ENCODE data around the gene ACADS.

ACADS gene

DNA sequence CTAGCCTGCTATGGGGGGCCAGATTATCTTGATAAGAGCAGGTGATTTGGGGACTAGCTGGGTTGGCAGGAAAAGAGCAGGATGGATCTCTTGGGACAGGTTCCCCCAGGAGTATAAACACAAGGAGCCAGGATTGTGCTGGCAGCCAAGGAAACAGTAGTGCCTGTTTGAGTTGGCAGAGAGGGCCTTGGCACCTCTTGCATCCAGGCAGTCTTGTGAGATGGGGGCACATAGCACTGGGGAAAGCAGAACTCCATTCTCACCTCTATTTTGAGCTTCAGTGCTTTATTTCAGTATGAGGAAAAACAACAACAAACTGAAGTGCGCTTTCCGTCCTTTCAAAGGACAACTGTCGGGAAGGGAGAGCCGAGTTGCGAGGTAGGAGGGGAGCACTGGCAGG, 24.7 kb upstream of the ACADS start:
- DNase-seq (ENCODE audit: low read depth in 2 of 2), result no peak

DNA sequence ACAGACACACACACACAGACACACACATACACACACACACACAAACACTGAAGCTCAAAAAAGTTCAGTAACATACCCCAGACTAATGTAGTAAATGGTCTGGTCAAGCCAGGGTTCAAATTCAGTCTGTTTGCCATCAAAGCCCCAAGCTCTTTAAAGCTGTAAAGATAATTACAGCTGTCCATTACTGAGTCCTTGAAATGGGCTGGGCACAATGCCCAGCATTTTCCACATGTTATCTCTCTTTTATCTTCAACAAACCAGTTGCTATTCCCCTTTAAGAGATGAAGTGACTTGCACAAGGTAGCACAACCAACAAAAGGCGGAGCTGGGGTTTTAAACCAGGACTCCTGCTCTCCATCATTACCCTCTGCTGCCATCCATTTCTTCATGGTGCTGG, 23.0 kb upstream of the ACADS start:
- DNase-seq (ENCODE audit: low read depth in 2 of 2), result no peak

DNA sequence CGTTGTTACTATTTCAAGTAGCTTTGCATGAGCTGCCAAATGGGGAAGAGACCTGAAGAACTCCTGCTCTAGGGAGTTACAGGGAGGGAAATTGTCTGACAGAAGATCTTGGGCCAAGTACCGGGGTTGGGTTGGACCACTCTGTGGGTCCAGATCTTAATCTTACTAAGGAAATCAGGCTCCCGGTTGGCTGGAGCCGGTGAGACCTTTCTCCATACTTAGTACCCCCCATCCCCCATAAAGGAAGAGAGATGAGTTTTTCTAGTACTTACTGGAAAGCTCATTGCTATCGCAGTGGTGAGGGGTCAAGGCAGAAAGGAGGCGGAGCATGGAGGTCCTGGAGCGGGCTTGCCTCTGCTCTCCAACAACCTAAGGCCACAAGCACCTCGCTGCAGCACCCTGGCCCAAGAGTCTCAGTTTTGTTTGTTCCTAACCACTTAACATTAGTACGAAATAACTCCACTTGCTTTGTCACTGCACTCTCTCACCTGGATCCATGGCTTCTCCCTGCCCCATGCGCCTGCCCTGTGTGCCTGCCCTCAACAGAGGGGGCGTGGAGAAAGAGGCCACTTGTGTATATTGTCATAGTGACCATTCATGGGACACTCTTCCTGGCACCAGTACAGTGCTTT, 22.2 kb upstream of the ACADS start:
- DNase-seq (ENCODE audit: low read depth in 2 of 2), result no peak

DNA sequence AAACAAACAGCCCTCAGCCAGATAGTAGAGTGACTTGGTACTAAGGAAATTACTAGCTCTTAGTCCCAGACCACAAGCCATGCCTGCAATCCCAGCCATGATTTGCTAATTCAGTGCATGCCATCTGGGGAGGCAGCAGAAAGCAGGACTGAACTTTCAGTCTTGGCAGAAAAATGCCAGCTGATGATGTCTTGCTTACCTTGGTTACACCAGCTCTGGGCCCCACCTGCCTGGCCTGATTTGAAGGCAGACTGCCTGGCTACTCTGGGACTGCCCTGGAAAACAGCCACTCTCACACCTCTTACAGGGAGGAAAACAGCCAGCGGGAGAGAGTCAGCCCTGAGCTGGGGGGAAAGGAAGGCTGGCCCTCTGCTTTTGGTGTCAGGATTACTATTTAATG, 20.0 kb upstream of the ACADS start:
- DNase-seq (ENCODE audit: low read depth in 2 of 2), result no peak

DNA sequence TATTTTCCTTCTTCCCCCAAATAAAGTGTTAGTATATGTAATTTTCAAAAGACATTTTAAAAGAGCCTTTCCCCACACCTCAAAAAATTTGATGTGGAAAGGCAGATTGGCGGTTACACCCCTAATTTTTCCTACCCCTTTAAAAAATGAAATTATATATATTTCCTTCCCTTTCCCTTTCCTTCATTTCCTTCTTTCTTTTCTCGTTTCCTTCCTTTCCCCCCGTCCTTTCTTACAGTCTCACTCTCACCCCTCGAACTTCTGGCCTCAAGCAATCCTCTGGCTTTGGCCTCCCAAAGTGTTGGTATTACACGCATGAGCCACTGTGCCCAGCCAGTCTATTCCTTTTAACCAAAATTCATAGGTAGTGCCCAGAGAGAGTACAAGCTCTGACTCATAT, 19.6 kb upstream of the ACADS start:
- DNase-seq (ENCODE audit: low read depth in 2 of 2), result no peak

DNA sequence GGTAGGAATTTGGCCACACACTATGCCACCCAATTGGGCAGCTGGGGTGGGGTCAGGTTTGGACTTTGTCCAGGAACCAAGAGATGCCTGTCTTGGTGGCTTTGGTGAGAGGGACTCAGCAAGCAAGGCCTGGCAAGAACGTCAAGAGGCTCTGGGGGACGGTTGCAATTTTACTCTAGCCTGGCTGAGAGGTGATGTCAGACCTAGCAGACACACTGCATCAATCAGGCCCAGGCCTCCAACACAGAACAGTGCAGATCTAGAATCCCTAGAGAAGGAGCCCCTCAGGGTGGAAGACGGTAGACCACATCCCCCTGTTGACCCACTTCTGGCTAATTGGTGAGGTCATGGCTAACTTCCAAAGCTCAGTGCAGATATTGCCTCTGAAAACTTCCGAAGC, 17.0 kb upstream of the ACADS start:
- no peak for DNase-seq (ENCODE audit: low read depth in 2 of 2)

DNA sequence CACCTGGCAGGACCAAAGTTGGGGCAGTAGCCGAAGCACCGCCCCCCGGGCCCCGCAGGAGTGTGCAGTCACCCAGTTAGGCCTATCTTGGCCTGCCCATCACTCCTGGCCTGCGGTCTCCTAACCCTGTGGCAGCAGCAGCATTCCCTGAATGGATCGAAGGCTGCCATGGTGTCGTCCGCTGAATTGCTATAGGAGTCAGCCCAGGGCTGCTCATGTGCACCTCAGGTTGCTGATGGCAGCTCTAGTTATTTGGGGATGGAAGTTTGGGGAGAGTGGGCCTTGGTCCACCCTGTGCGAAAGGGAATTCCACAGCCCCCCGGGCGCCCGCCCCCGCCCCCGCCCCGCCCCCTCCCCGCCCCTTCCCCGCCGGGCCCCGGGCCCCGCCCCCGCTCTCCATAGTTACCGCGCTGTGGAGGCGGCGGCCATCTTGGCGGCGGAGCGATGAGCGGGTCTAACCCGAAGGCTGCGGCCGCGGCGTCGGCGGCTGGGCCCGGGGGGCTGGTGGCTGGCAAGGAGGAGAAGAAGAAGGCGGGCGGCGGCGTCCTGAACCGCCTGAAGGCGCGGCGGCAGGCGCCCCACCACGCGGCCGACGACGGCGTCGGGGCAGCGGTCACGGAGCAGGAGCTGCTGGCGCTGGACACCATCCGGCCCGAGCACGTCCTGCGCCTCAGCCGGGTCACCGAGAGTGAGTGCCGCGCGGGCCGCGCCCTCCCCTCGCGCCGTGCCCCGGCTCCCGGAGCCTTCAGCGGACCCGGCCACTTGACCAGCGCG, 15.4 kb upstream of the ACADS start, which contains the start of gene UNC119B:
Gene UNC119B (plus strand): TSS at position 428 of the 774 bp plus-strand sequence. CDS start 17 bp downstream, at position 445.
- DNase-seq (ENCODE audit: low read depth in 2 of 2), result peak; percentile 51 to 75

DNA sequence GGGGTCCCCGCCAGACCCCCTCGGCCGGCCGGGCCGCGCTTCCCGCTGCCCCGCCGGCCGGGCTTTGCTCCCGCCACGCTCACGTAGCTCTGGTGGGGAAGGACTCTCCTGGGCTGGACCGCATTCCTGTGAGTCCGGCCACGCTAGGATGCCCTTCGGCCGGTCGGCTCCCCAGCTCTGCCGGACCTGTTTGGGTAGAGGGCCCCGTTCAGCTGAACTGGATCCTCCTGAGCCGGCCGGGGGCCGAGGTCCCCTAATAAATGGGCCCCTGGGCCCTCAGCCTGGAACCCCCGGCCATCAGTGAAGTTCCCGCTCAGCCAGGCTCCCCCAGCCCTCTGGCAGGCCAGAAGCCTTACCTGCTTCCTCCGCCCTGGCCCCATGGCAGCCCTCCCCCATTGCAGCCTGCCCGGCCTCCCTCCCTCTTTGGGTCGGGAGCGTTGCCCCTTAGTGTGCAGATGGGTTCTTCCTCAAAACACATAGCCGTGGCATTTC, 14.8 kb upstream of the ACADS start:
- DNase-seq (ENCODE audit: low read depth in 2 of 2), result no peak

DNA sequence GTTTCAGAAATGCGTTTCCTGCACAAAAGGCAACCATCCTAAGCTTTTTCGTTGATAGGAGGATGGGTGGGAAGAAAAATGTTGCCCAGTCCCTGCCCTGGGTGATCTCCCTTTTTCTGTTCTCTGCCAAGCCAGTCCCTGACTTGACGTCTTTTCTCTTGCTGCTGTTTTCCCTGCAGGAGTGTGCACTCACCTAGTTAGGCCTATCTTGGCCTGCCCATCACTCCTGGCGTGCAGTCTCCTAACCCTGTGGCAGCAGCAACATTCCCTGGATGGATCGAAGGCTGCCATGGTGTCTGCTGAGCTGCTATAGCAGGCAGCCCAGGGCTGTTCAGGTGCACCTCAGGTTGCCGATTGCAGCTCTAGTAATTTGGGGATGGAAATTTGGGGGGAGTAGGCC, 14.2 kb upstream of the ACADS start:
- DNase-seq (ENCODE audit: low read depth in 2 of 2), result no peak

DNA sequence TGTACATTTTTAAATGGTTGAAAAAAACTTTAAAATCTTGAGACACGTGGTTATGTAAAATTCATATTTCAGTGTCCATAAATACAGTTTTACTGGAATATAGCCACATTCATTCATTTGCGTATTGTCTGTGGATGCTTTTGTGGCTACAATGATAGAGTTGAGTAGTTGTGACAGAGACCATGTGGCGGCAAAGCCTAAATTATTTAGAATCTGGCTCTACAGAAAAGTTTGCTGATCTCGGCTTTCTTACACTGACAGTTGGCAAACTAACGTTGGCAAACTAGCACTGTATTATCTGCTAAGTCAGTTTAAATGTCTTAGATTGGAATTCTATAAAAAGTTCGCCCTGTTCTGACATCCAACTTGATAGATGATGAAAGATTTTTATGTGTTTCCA, 13.0 kb upstream of the ACADS start:
- DNase-seq (ENCODE audit: low read depth in 2 of 2), result no peak

DNA sequence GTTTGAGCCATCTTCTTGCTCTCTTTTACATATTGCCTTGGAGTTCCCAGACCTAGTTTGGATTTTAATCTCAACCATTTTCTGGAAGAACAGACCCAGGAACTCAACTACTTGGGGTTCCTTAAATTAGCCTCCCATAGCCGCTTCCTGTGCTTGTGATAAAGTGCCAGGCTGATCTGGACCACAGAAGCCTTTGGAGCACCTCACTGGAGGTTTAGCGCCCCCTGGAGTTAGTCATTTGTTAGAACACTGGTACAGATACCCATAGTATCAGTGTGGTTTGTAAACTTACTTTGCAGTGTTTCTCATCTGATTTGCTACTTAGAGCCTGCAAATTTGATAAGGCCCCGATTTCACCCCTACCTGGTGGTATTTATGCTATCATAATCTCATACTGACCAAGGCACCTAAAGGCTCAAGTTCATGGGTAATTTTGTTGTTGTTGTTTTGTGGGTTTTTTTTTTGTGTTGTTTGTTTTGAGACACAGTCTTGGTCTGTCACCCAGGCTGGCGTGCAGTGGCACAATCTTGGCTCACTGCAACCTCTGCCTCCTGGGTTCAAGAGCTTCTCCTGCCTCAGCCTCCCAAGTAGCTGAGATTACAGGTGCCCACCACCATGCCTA, 11.7 kb upstream of the ACADS start:
- peak; percentile 38 to 60 for DNase-seq (ENCODE audit: low read depth in 2 of 2)

DNA sequence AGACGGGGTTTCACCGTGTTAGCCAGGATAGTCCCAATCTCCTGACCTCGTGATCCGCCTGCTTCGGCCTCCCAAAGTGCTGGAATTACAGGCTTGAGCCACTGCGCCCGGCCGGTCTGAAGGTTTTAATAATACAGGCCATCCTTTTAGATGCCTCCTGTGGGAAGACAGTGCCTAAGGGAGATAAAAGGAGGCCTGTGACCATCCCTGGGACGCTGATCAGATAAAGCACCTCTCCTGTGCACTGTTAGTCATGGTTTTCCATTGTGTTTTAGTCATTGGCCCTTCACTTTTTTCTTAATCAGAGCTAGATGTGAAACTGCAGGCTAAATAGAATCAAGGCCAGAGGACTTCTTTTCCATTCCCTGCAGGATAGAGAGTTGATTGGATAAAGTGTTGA, 7.6 kb upstream of the ACADS start:
- DNase-seq (ENCODE audit: low read depth in 2 of 2), result no peak

DNA sequence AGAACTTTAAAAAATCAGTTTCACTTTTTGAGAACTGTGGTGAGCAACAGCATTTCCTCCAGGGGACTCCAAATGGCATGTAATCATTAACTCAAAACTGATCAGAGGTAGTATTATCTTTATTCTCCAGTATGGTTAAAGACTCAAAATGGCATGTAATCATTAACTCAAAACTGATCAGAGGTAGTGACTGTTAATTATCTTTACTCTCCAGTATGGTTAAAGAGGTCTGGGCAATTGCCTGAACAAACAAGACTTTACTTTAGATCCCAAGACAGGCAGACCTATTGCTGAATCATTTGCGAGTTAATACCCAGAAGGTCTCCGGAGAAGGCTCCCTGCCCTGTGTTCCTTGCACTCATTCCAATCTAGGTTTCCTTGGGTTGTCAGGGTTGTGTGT, 6.6 kb upstream of the ACADS start:
- no peak for DNase-seq (ENCODE audit: low read depth in 2 of 2)

DNA sequence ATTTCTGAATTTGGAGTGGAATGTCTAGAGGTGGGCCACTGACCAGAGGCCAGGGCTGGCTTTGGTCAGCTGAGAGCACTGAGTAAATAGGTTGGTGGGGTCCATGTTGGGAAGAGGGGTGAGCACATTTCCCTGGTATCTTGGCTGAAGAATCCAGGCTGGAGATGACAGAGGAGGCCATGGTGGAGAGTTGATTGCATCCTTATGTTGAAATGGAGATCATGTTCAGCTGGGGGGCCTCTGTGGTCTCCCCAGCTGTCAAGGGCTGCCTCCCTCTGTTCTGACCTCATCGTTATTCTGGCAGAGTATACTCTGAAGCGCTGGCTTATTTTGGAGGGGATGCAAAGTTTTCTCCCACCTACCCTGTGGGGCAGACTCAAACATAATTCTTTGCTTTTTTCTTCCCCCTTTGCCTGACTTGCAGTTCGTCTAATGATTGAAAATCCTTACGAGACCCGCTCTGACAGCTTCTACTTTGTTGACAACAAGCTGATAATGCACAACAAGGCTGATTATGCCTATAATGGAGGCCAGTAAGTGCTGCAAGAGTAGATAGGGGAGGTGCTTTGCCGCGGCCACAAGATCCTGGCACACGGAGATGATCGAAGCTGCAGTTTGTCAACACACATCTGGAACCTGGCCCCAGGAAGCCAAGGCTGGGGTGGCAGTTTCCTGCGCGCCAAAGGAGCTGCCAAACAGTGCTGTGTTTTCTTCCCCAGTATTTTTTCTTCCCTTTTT, 6.0 kb upstream of the ACADS start:
- no peak for DNase-seq (ENCODE audit: low read depth in 2 of 2)

DNA sequence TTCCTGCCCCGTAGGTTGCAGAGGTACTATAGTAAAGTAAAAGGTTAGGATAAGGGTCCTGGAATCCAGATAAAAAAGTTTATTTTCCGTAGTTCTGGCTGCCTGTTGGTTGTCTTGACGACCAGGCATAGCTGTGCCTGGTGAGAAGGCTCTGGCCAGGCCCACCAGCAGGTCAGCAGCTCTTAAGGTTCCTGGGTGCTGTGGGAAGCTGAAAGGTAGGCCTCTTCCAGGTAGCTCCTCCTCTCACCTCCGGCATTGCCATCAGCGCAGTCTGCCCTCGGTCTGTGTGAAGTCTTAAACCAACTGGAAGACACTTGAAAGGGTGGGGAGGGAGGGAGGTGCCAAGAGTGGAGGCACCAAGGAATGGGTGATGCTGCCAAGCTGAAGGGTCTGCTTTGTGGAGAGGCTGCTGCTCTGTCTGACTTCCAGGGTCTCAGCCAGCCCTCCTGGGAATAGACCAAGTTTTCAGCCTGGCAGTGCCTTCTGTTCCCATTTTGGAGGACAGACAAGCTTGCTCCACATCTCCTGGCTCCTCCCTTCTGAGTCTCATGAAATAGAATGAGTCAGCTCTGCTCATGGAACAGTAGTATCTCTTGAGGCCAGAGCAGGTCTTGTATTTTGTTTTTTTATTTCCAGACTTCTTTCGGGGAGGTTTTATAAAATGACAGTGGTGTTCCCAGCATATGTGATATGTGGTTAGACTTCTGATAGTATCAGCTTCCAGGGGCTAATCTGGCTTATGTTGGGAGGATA, 5.2 kb upstream of the ACADS start:
- no peak for DNase-seq (ENCODE audit: low read depth in 2 of 2)

DNA sequence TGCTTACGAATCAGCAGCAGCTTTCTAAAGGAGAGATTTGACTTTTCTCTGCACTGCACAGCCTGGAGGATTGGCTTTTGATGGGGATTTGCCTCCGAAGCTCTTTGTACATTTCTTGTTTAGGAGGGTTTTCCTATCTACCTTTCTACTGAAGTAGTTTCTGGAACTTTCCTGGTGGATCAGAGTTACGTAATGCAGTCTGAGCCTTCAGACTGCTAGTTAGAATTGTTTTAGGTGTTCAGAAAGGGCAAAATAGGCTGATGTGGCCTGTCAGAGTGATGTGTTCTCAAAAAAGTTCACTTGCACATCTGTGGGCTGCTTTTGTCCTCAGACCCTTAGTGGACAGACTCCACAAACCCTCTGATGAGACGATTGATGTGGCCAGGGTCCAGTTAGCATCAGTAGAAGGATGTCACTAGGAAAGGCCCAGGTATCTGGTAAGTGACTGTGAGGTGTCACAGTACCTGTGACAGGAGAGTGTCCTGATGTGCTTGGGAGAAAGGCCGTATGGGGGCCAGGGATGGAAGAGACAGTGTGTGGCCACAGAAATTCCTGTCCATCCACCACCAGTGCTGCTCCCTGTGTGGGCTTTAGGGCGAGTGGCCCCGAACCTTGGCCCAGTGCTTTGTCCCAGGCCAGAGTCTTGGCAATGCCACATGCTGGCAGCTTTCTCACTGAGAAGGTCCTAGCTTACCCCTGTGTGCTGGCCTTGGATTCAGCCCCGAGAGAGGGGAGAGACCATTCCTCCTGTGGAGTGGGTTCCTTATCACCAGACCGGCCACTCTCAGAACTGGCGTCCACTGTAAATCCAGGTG, 4.4 kb upstream of the ACADS start:
- DNase-seq (ENCODE audit: low read depth in 2 of 2), result no peak

DNA sequence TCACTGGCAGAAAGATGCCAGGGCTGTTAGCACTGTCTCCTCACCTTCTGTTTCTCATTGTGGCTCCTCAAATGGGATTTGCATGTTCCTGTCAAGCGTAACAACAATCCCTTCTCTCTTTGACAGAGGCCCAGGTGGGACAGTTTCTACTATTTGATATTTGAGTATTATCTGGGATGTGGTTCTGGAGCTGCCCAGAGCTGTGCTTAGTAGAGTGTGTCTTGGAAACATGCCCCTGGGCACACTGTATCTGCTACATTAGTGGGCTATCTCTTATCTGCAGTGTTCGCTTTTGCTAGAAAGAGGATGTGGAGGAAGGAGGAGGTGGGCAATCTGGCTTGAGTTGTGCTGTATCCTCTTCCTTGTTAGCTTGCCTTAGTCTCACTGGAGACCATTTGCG, 3.8 kb upstream of the ACADS start:
- no peak for DNase-seq (ENCODE audit: low read depth in 2 of 2)

DNA sequence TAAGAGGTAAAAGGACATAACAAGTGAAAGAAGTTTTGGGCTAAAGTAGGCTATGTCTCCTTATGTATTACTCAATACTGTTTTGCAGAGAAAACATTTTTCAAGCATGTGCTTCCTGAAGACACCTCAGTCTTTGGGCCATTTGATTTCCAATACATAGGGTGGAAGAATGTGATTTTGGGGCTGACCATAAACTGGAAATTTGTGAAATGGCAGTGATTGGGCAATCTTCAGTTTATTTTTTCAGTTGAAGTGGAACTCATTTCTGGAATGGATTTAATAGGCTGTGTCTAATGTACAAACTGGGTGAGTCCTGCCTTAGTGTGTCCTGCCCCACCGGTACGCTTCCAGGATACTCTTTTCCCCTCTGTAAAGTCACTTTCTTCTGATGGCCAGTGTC, 2.8 kb upstream of the ACADS start:
- no peak for DNase-seq (ENCODE audit: low read depth in 2 of 2)

DNA sequence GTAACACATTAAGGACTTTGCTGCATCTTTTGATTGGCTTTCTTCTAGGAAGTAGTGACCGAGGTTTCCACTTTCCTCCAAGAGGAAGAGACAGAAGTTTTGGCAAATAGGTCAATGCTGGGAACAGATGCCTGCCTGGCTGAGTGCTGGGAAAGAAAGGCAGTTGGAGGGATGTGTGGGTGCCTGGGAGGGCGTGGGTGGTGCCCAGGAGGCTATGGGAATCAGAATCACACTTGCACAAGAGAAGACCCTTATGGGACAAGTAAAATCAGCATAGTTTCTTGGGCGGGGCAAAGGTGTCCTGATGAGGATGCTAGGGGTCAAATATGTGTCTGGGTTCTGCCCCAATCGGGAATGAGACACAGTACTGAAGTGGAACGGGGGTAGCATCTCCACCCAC, 906 bp upstream of the ACADS start:
- no peak for DNase-seq (ENCODE audit: low read depth in 2 of 2)

DNA sequence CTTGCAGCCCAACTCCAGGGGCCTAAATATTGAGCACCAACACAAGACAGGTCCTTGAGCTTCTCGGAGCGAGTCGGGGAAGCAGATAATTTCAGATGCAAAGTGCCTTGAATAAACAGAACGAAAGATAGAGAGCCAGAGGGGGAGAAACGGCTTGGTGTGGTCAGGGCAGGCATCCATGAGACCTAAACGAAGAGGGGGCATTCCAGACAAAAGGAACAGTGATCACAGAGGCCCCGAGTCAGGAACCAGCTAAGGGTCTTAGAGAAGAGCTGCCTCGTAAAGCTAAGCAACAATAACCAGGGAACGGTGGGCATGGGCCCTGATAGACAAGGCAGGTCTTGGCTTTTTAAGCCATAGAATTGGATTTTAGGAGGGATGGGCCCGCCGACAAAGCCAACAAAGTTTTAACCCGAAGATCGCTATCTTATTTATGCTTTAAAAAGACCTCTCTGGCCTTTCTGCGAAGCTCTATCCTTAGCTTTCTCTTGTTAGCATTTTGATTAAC, 421 bp upstream of the ACADS start:
- no peak for DNase-seq (ENCODE audit: low read depth in 2 of 2)

DNA sequence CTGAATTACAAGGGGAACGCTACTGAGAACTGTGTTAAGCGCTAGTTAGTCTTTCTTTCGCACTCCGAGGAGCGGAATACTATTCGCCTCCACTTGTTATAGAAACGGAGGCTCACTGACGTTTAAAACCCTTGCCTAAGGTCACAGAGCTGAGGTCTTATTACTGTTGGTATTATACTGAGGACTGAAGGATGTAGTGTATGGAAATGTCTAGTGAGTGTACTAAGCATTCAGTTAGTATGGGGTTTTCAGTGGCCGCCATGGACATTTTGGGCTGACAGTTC, 826 bp downstream of the ACADS start:
- no peak for DNase-seq (ENCODE audit: low read depth in 2 of 2)

Data from stimulated activated CD8-positive, alpha-beta memory T cell treated with anti-CD3 and anti-CD28 coated beads, Interleukin-7, amount 100 ng/mL, for 4 hours (primary cell).